Hippocampal formation (tissue), 2 donors: ENCODE data around the gene MRTFA.
"Not testable (repeated sequence)": the region's sequence is repeated elsewhere in the genome, so short reads cannot be mapped to it uniquely, and the experiment has no call there.

Experiments
- DNase-seq, 2 donors: peaks; one replicate each; lab custom pipeline; 2025; lab: John Stamatoyannopoulos, UW

The MRTFA gene

DNA sequence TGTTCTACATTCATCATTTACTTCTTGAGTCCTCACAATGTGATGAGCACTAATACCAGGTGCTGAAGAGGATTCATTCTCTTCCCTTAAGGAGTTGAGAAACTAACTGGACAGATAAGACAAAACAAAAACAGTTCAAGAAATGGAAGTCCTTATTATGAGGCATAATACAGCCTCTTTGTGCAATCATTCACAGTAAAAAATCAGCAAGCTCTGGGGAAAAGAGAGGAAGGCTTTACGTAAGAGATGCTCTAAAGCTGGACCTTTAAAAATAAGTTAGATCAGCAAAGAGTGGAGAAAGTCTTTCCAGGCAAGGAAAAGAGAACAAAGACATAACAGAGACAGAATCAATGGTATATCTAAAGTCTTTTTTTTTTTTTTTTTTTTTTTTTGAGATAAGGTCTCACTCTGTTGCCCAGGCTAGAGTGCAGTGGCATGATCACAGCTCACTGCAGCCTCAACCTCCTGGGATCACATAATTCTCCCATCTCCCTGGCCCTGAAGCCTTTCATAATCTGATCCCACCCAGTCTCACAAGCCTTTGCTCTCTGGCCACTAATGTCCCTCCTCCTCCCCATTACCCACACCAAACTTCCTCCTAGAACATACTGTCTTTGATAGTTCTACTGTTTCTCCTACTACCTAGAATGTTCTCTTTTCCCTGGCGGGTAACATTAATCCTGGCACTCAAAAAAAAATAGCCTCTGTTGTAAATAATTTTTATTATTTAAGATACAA lies 40.9 kb downstream of the MRTFA start:
- no peak for DNase-seq

DNA sequence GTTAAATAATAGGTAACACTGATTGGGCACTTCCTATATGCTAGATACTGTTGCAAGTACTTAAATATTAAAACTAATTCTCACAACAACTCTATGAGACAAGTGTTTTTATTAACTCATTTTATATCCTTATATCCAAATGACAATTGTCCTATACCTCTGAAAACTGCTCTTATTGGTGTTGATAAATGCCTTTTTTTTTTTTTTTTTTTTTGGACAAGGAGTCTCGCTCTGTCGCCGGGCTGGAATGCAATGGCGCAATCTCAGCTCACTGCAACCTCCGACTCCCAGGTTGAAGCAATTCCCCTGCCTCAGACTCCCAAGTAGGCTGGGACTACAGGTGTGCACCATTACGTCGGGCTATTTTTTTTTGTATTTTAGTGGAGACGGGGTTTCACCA lies 41.6 kb downstream of the MRTFA start:
- DNase-seq = no peak

GRCh38 chr22:40594346-40594745 lies 42.2 kb downstream of the MRTFA start:
- DNase-seq = no peak

DNA sequence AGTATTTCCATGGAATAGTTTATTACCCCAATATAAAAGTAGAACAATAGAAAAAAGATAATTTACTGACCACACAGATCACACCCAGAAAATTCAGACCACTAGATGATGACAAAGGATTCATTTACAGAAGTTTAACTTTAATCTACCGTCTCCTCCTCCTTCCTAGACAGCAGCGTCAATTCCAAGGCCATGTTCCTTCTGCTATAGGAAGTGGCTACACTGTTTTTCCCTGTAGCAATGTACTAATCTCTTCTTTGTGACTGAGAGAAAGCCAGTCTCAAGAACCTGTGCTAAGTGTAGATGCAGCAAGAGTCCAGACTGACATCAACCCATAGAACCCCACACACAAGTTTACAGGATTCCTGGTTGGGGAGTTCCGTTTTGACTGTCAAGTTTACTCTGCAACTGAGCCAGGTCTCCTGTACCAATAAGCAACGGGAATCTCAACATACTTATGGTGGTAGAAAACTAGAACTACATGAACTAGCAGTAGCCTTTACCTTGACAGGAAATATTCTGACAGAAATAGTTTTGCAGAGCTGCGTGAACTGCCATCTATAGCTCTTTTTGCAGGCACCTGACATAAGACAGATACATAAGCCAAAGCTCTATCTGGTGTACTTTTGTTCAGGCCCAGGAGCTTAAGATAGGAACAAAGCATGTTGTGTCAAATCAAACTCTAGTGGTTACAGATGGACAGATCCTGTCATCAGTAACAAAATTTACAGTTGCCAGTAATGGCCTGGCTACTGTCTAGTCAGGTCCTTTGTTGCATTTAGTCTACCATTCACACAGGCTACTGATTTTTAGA lies 42.9 kb downstream of the MRTFA start:
- no peak for DNase-seq

DNA sequence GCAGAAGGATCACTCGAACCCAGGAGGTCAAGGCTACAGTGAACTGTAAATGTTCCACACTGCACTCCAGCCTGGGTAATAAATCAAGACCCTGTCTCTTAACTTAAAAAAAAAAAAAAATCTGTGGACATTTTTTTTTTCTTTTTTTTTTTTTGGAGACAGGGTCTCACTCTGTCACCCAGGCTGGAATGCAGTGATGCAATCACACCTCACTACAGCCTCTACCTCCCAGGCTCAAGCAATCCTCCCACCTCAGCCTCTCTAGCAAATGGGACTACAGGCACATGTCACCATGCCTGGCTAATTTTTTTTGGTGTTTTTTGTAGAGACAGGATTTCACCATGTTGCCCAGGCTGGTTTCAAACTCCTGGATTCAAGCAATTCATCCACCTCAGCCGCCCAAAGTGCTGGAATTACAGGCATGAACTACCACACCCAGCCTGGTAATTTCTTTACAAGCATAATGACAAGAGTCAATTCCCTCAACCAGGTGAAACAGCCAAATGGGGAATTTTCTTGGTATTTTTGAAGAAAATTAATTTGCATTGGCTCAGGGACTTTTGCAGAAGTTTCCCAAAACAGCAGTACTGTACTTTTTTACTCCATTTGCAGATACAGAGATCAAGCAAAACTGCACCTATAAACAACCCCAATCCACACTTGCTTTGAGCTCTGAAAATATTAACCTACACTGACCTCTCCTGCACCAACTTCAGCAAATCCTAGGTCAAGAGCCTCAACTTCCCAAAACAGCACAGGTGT lies 44.0 kb downstream of the MRTFA start:
- no peak for DNase-seq

- no peak for DNase-seq
Observed at GRCh38 chr22:40588726-40589125, 47.8 kb downstream of the MRTFA start.

DNA sequence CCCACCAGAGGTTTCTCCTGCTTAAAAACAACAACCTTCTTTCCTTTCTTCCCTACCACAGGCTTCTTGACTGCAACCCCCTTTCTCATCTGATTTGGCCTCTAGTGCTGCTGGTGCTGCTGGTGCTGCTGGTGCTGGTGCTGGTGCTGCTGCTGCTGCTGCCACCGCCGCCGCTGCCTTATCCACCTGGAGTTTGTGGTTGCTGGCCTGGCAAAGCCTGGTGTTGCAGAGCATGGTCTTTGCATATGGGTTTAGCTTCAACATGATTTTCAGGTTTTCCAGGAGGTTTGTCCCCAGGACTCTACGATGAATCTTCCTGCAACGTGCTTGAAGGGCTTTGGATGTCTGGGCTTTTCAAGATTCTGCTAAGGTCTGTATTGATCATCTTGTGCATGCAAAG lies 49.7 kb downstream of the MRTFA start:
- DNase-seq = no peak

GRCh38 chr22:40585310-40585751 lies 51.2 kb downstream of the MRTFA start:
- no peak for DNase-seq

- not testable (repeated sequence) for DNase-seq
Observed at GRCh38 chr22:40584766-40585165, 51.8 kb downstream of the MRTFA start.

DNA sequence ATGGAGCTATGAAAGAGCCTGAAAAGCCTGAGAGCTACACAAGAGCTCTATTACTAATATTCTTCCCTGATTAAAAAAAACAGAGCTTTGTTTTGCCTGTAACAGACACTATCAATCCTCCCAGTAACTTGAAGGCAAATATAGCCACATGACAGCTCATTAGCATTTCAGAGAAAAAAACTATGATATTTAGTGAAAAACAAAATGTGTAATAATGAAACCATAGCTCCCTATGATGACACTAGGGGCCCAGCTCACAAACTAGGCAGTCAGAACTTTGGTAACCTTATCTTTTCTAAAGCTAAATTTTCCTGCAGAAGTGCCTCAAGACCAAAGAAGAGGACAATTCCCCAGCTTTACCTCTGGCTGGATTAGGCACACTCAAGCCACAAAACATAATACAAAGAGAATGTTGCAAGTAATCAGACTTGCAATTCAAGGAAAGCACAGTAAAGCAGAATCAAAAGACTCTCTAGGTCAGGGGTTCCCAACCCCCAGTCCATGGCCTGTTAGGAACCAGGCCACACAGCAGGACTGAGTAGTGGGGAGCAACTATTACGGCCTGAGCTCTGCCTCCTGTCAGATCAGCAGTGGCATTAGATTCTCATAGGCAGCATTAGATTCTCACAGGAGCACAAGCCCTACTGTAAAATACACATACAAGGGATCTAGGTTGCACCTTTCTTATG lies 53.3 kb downstream of the MRTFA start:
- DNase-seq = no peak

DNA sequence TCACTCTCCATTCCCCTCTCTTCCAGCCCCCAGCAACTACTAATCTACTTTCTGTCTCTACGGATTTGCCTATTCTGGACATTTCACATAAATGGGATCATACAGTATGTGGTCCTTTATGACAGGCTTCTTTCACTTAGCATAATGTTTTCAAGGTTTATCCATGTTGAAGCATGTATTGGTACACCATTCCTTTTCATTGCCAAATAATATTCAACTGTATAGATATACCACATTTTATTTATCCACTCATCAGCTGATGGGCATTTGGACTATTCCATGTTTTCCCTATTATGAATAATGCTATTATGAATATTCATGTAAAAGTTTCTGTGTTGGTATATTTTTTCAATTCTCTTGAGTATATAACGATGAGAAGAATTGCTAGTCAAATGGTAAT lies 54.5 kb downstream of the MRTFA start:
- no peak for DNase-seq

GRCh38 chr22:40580631-40581030 lies 55.9 kb downstream of the MRTFA start:
- DNase-seq = no peak

DNA sequence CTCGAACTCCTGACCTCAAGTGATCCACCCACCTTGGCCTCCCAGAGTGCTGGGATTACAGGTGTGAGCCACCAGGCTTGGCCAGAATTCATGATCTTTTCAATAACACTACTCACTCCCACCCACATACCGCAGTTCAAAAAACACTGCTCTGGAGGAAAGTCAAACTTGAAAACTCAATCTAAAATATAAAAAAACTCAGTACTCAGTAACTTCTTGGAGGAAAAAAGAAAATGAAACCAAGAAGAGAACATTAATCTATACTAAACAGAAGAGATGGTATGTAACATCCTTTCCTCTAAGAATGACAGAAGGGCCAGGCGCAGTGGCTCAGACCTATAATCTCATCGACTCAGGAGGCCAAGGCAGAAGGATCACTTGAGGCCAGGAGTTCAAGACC lies 58.3 kb downstream of the MRTFA start:
- no peak for DNase-seq

DNA sequence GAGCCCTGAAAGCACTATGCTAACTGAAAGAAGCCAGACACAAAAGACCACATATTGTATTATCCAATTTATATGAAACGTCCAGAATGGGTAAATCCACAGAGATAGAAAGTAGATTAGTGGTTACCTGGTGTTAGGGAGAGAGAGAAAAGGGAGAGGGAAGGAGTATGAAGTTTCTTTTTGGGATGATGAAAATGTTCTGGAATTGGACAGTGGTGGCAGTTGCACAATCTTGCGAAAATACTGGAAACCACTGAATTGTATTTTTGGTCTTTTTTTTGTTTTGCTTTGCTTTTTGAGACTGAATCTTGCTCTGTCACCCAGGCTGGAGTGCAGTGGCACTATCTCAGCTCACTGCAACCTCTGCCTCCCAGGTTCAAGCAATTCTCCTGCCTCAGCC lies 63.5 kb downstream of the MRTFA start:
- DNase-seq = no peak

- DNase-seq = no peak
Observed at GRCh38 chr22:40571887-40572286, 64.6 kb downstream of the MRTFA start.

- DNase-seq = peak in 1 of 2 donors; percentile 58
Observed at GRCh38 chr22:40567626-40568328, 68.7 kb downstream of the MRTFA start.

DNA sequence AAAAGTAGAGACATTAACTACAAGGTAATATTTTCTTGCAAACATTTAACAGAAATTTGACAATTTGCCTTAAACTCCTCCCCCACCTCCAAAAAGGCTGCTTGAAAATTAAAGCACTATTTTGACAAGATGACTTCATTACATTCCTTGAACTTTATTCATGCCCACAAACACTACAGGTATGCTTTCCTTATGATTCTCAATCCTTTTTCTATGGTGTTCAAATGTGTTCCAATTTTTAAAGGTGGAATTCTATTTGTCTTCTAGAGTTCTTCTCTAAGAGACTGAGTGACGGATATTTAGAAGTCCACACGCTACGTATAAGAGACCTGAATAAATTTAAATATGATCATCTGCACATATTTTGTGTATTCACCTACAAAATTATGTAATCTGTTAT lies 69.4 kb downstream of the MRTFA start:
- DNase-seq = no peak

- no peak for DNase-seq
Observed at GRCh38 chr22:40560994-40561515, 75.5 kb downstream of the MRTFA start.

GRCh38 chr22:40560551-40560950 lies 76.0 kb downstream of the MRTFA start:
- DNase-seq = no peak

DNA sequence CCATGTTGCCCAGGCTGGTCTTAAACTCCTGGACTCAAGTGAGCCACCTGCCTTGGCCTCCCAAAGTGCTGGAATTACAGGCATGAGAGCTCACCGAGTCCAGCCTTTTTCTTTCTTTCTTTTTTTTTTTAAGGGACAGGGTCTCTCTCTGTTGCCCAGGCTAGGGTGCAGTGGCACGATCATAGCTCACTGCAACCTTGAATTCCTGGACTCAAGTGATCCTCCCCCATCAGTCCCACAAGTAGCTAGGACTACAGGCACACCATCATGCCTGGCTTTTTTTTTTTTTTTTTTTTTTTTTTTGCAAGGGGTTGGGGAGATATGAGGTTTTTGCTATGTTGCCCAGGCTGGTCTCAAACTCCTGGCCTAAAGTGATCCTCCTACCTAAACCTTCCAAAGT lies 78.5 kb downstream of the MRTFA start:
- DNase-seq = no peak

DNA sequence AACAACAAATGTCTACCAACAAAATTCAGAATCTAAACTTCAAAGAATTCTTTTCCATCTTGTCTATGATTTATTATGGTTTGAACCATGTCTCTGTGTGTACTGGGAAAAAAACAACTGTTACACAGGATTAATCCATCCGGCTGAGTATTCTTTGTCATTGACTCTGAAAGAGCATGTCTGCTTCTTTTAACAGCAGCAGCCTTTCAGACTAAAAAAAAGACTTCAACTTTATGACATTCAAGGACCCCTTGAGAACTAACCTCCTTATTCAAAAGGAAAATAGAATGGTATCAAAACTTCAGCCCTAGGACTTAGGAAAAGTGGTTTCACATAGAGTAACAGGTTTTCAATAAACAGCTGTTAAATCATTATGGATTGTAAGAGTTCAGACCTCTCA lies 79.9 kb downstream of the MRTFA start:
- no peak for DNase-seq
